IPS-18c (cell line): ENCODE measurements around the gene CASK.
A peak's percentile ranks its signal among the peaks of the same experiment; 100 is the strongest.

Source experiments
- H3K4me3 ChIP-seq: 2 replicates; pipeline ENCODE4 v1.7.0; 2013; ENCODE audit warnings: low read depth, mild to moderate bottlenecking, low read length, moderate library complexity; ENCODE audit not compliant: insufficient read depth
- H3K9me3 ChIP-seq: one replicate; pipeline ENCODE4 v1.6.1; 2013; ENCODE audit warnings: mild to moderate bottlenecking, low read length, moderate library complexity; ENCODE audit not compliant: control insufficient read depth, insufficient read depth

Gene CASK

GRCh38 chrX:41921492-41922430 lies 1.6 kb downstream of the CASK start:
- H3K9me3 ChIP-seq = peaks cover 7% of the 10 kb centered on the region
- H3K4me3 ChIP-seq = peak overlapping the region; percentile 73

- no peak overlapping the region for H3K4me3 ChIP-seq
- peaks cover 5% of the 10 kb centered on the region for H3K9me3 ChIP-seq
Measured at GRCh38 chrX:41919870-41920269, 3.5 kb downstream of the CASK start.

- no peak overlapping the region for H3K4me3 ChIP-seq
- H3K9me3 ChIP-seq = no peaks in the 10 kb centered on the region
Measured at GRCh38 chrX:41917517-41917916, 5.8 kb downstream of the CASK start.

- Histone ChIP-seq H3K4me3 (no peak overlapping the region), H3K9me3 (no peaks in the 10 kb centered on the region)
Measured at GRCh38 chrX:41913476-41913875, 9.9 kb downstream of the CASK start.

GRCh38 chrX:41912923-41913322 lies 10.4 kb downstream of the CASK start:
- Histone ChIP-seq H3K4me3 (no peak overlapping the region), H3K9me3 (no peaks in the 10 kb centered on the region)

- Histone ChIP-seq H3K4me3 (no peak overlapping the region), H3K9me3 (no peaks in the 10 kb centered on the region)
Measured at GRCh38 chrX:41909068-41909467, 14.3 kb downstream of the CASK start.

- H3K9me3 ChIP-seq = peaks cover 2% of the 10 kb centered on the region
- no peak overlapping the region for H3K4me3 ChIP-seq
Measured at GRCh38 chrX:41906515-41907187, 16.7 kb downstream of the CASK start.

GRCh38 chrX:41903544-41903943 lies 19.8 kb downstream of the CASK start:
- Histone ChIP-seq H3K4me3 (no peak overlapping the region), H3K9me3 (peaks cover 2% of the 10 kb centered on the region)

GRCh38 chrX:41900321-41900720 lies 23.0 kb downstream of the CASK start:
- no peak overlapping the region for H3K4me3 ChIP-seq
- peaks cover 2% of the 10 kb centered on the region for H3K9me3 ChIP-seq

GRCh38 chrX:41895826-41896225 lies 27.5 kb downstream of the CASK start:
- H3K4me3 ChIP-seq = no peak overlapping the region
- H3K9me3 ChIP-seq = no peaks in the 10 kb centered on the region

GRCh38 chrX:41890026-41890423 lies 33.3 kb downstream of the CASK start:
- no peak overlapping the region for H3K4me3 ChIP-seq
- no peaks in the 10 kb centered on the region for H3K9me3 ChIP-seq

GRCh38 chrX:41889317-41890025 lies 33.9 kb downstream of the CASK start:
- no peaks in the 10 kb centered on the region for H3K9me3 ChIP-seq
- H3K4me3 ChIP-seq = no peak overlapping the region

GRCh38 chrX:41887691-41888090 lies 35.7 kb downstream of the CASK start:
- no peak overlapping the region for H3K4me3 ChIP-seq
- H3K9me3 ChIP-seq = no peaks in the 10 kb centered on the region

- Histone ChIP-seq H3K9me3 (no peaks in the 10 kb centered on the region), H3K4me3 (no peak overlapping the region)
Measured at GRCh38 chrX:41885724-41886123, 37.6 kb downstream of the CASK start.

GRCh38 chrX:41881166-41881565 lies 42.2 kb downstream of the CASK start:
- H3K4me3 ChIP-seq = no peak overlapping the region

GRCh38 chrX:41877167-41877566 lies 46.2 kb downstream of the CASK start:
- Histone ChIP-seq H3K9me3 (no peaks in the 10 kb centered on the region), H3K4me3 (no peak overlapping the region)

More at GRCh38 chrX:41881166-41881565, 42.2 kb downstream of the CASK start:
- H3K9me3 ChIP-seq = no peaks in the 10 kb centered on the region

- Histone ChIP-seq H3K4me3 (no peak overlapping the region), H3K9me3 (no peaks in the 10 kb centered on the region)
Measured at GRCh38 chrX:41875142-41875541, 48.2 kb downstream of the CASK start.

- Histone ChIP-seq H3K4me3 (no peak overlapping the region), H3K9me3 (no peaks in the 10 kb centered on the region)
Measured at GRCh38 chrX:41870719-41871151, 52.6 kb downstream of the CASK start.
